Breast epithelium (tissue), 3 donors: Measurements from ENCODE around the gene ZNF70.
"Not testable (repeated sequence)": the region's sequence is repeated elsewhere in the genome, so short reads cannot be mapped to it uniquely, and the experiment has no call there.

ENCODE experiments used
- POLR2A ChIP-seq: fragments of 450-650 bp; IDR thresholded peaks from one replicate; pipeline ENCODE4 v1.6.1; 2016; ENCODE audit warnings: antibody characterized with exemption, mild to moderate bottlenecking, moderate library complexity
- POLR2AphosphoS5 ChIP-seq, 3 donors: sonication (generic); formaldehyde crosslinking; IDR thresholded peaks; one replicate each; pipeline ENCODE4 v1.6.1; 2017; ENCODE audit warnings: antibody characterized with exemption in 3 of 3
- TF ChIP-seq, protein P1 (sequence below), 3 donors: fragments of 450-650 bp; IDR thresholded peaks; one replicate each; pipeline ENCODE4 v1.5.1; 2016 to 2017; ENCODE audit warnings: antibody characterized with exemption in 3 of 3, mild to moderate bottlenecking in 3 of 3, moderate library complexity in 3 of 3

DNA sequence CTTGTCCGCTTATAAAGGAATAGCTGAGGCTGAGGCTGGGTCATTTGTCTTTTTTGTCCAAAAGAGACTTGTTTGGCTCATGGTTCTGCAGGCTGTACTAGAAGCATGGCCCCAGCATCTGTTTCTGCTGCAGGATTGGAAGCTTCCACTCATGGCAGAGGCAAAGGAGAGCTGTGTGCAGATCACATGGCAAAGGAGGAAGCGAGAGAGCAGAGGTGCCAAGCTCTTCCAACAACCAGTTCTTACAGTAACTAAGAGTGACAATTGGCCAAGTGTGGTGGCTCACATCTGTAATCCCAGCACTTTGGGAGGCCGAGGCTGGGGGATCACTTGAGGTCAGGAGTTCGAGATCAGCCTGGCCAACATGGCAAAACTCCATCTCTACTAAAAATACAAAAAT is 22.8 kb downstream of the ZNF70 start:
- TF ChIP-seq, protein P1, sequence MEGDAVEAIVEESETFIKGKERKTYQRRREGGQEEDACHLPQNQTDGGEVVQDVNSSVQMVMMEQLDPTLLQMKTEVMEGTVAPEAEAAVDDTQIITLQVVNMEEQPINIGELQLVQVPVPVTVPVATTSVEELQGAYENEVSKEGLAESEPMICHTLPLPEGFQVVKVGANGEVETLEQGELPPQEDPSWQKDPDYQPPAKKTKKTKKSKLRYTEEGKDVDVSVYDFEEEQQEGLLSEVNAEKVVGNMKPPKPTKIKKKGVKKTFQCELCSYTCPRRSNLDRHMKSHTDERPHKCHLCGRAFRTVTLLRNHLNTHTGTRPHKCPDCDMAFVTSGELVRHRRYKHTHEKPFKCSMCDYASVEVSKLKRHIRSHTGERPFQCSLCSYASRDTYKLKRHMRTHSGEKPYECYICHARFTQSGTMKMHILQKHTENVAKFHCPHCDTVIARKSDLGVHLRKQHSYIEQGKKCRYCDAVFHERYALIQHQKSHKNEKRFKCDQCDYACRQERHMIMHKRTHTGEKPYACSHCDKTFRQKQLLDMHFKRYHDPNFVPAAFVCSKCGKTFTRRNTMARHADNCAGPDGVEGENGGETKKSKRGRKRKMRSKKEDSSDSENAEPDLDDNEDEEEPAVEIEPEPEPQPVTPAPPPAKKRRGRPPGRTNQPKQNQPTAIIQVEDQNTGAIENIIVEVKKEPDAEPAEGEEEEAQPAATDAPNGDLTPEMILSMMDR (IDR thresholded peaks at IDR 0.05) = not testable (repeated sequence)
- not testable (repeated sequence) for TF ChIP-seq POLR2A; POLR2AphosphoS5 (IDR thresholded peaks at IDR 0.05)
